Activated T-cell treated with anti-CD3 and anti-CD28 coated beads, Interleukin-2, amount 50 U/mL, for 72 hours (primary cell): ENCODE measurements around the gene WWOX. TPM values are rescaled to one million over a fixed set of nuclear protein-coding genes. Genes with fewer than 3 reads are reported as not detected.
"Not testable (repeated sequence)": the region's sequence is repeated elsewhere in the genome, so short reads cannot be mapped to it uniquely, and the experiment has no call there.

ENCODE experiments used
- ATAC-seq, 2 donors: fragments of 150-1000 bp; cut with Tn5 transposase; replicated peaks in 1 of 2; 2 replicates each; pipeline ENCODE4 v1.10.0; 2021; ENCODE audit warnings: moderate library complexity in 2 of 2, mild to moderate bottlenecking in 1 of 2
- DNase-seq, 2 donors: peaks; one replicate each; pipeline ENCODE4 v3.0.0; 2021 to 2022; ENCODE audit warnings: mixed read lengths in 1 of 2
- H3K27ac Mint-ChIP-seq: one replicate; pipeline ENCODE4 v1.8.0; 2022; ENCODE audit warnings: mild to moderate bottlenecking, moderate library complexity, mixed read lengths
- H3K27me3 Mint-ChIP-seq: one replicate; pipeline ENCODE4 v1.8.0; 2022; ENCODE audit warnings: low read depth, mixed read lengths
- H3K36me3 Mint-ChIP-seq, 2 donors: one replicate each; pipeline ENCODE4 v1.8.0; 2022; ENCODE audit warnings: mixed read lengths in 2 of 2, mild to moderate bottlenecking in 1 of 2; ENCODE audit not compliant: insufficient read depth in 2 of 2
- H3K4me1 Mint-ChIP-seq: one replicate; pipeline ENCODE4 v1.8.0; 2022; ENCODE audit warnings: low read depth, mixed read lengths
- H3K4me3 Mint-ChIP-seq, 2 donors: one replicate each; pipeline ENCODE4 v1.8.0; 2022; ENCODE audit warnings: mild to moderate bottlenecking in 2 of 2, mixed read lengths in 2 of 2, moderate library complexity in 2 of 2
- H3K9me3 Mint-ChIP-seq, 2 donors: one replicate each; pipeline ENCODE4 v1.8.0; 2022; ENCODE audit warnings: mixed read lengths in 2 of 2
- total RNA-seq, 2 donors: library from RNA; stranded (reverse); gene quantifications; one replicate each; pipeline ENCODE4 v1.2.3, GENCODE V29; 2022

WWOX gene
- total RNA-seq = 10 to 100 TPM; 21.2 to 21.5 TPM

DNA sequence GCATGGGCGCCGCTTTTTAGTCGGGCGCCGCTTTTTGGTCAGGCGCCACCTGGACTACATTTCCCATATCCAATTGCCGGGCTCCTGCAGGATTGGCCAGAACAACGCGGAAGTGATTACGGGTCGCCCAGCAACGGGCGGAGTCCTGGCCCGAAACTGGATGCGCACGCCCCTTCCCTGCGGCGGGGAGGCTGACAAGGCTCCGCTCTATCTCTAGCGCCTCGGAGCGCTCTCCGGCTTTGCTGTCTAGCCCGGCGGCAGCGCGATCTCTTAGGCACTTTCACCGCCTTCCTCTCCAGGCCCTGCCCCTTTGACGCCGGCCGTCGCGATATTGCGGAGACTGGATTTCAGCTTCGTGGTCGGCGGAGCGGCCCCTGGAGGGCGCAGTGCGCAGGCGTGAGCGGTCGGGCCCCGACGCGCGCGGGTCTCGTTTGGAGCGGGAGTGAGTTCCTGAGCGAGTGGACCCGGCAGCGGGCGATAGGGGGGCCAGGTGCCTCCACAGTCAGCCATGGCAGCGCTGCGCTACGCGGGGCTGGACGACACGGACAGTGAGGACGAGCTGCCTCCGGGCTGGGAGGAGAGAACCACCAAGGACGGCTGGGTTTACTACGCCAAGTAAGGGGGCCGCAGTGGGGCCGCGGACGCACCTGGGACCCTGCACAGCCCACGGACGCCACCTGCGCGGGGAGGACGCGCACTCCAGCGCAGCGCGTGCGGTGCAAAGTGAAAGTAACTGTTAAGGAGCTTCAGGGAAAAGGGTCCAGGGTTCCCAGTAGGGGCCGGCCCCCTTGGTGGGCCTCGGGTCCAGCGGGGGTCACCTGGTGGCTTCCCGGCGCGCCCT, at the start of gene WWOX:
Gene WWOX, plus strand, starts transcription at position 384 of the 841 bp plus-strand sequence.
- Mint-ChIP-seq H3K27ac (peak within 1 kb of the TSS; percentile 95), H3K4me3 (peak within 1 kb of the TSS; percentile 91 to 98), H3K36me3 (peaks cover 0 to 2% of the 10 kb centered on the region in 2 donors), H3K27me3 (peaks cover 4% of the 10 kb centered on the region), H3K9me3 (peaks cover 0 to 2% of the 10 kb centered on the region in 2 donors), H3K4me1 (peaks cover 35% of the 10 kb centered on the region)
- DNase-seq (peak; percentile 95 to 96), ATAC-seq (peak; percentile 96 to 97)

DNA sequence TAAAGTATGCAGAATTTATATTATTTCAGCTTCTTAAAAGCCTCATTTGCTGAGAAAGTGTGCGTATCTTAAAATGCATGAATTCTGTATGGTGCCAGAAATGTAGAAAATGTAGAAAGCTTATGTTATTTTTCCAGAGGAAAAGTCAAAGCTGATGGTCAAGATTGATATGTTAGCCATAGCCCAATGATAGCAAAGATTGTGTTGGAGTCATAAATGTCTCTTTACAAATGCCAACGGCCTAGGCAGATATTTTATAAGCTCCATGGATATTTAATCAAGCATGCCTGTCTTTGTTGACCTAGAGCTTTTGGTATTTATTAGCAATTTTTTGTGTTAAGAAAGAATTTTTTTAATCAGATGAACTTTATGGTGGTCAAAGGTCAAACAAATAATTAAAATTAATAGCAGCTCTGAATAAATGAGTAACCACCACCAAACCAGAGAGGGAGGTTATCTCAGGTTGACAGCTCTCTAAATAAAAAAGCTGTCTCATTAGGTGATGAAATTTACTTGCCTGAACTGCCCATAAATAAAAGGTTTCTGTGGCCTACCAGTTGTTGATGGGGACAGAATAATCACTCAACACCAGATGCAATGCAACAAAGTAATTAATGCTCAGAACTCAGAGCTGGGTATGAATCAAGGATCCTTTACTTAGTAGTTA, 48.6 kb upstream of the WWOX start:
- DNase-seq = no peak
- H3K4me1 Mint-ChIP-seq = no peaks in the 10 kb centered on the region
- H3K27ac Mint-ChIP-seq = no peak overlapping the region
- H3K9me3 Mint-ChIP-seq = no peaks in the 10 kb centered on the region
- no peaks in the 10 kb centered on the region for H3K36me3 Mint-ChIP-seq
- ATAC-seq = no peak
- H3K27me3 Mint-ChIP-seq = peaks cover 14% of the 10 kb centered on the region
- no peak overlapping the region for H3K4me3 Mint-ChIP-seq

DNA sequence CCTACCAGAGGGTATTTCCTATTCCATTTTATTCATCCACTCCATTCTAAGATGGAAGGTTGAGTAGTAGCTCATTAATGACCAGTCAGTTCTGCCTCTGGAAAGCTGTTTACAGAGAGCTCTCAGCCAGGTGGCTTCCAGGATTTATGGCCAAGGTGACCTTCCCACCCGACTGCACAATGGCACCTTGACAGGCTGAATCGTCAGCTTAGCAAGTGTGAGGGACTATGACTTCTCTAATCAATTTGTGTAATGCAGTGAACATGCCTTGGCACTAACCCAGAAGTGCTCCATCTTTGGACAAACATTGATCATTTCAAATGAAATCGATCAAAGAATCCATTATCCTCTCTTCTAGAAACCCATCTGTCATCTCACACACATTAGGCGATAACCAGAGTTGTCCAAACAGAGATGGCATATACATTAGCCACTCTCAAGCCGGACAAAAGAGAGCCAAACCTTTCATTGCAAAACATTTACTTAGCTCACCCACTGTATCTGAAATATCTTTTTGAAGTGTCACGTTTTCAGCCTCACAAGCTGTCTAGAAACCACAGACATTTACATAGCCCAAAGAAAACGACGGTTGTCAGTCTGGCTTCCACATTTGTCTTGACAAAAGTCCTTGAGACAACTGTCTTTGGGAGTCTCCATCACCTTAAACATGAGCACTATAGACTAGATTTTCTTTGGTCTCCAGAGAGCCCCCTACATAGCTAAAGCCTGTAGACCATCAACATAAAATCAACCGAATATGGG, 41.5 kb upstream of the WWOX start:
- Mint-ChIP-seq H3K27ac (no peak overlapping the region), H3K4me1 (no peaks in the 10 kb centered on the region), H3K4me3 (no peak overlapping the region), H3K27me3 (peaks cover 15% of the 10 kb centered on the region), H3K36me3 (no peaks in the 10 kb centered on the region), H3K9me3 (no peaks in the 10 kb centered on the region)
- DNase-seq (no peak), ATAC-seq (no peak)

DNA sequence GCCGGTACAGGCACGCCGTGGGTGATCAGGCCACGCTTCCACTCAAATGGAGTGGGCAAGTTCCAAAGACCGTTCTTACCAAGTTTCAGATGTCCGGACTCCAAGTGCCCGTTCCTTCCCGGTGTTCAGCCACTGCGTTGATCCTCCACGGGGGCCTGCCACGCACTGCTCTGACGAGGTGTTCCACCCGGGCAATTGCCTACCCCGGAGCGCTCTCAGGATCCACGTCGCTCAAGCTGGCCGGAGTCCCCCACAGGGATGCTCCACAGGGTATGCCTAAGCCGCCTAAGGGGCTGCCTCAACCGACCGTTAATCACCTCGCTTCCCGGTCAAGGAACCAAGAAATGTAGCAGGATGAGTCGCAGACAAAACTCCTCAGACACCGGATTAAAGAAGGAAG, 39.6 kb upstream of the WWOX start:
- H3K9me3 Mint-ChIP-seq, H3K27ac Mint-ChIP-seq, ATAC-seq, H3K4me1 Mint-ChIP-seq, H3K36me3 Mint-ChIP-seq, DNase-seq, H3K4me3 Mint-ChIP-seq: not testable (repeated sequence)
- H3K27me3 Mint-ChIP-seq = peaks cover 25% of the 10 kb centered on the region

DNA sequence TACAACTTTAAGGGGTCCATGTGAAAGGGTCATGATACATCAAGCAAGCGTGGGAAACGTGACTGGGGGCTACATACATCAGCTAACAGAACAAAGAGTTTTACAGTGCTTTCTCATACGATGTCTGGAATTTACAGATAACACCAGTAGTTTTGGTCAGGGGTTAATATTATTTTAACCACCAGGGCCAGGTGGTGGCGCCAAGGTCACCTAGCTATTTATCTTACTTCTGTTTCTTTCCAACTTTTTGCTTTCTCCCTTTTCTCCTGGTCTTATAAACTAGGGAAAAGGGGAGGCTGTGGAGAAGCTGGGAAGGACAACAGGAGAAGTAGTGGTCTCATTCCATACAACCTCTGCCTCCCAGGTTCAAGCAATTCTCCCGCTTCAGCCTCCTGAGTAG, 39.2 kb upstream of the WWOX start:
- Mint-ChIP-seq H3K4me1 (no peaks in the 10 kb centered on the region), H3K4me3 (no peak overlapping the region), H3K27ac (no peak overlapping the region), H3K9me3 (no peaks in the 10 kb centered on the region), H3K36me3 (no peaks in the 10 kb centered on the region), H3K27me3 (peaks cover 25% of the 10 kb centered on the region)
- ATAC-seq (no peak), DNase-seq (no peak)

DNA sequence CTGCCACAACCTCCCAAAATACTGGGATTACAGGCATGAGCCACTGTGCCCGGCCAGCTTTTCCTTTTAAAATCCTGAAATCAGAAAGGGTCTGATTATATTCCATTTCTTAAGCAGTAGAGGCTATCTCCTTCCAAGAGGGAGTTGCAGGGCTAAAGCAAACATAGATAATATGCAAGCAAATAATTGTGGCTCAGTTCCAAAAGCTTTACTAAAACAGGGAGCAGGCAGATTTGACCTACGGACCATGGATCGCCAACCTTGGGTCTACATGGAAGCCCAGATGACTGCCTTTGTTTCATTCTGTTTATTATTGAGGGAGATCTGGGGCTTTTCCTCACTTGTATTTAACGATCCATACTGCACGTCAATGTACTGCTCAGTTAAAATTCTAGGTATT, 38.6 kb upstream of the WWOX start:
- Mint-ChIP-seq H3K36me3 (no peaks in the 10 kb centered on the region), H3K27ac (no peak overlapping the region), H3K9me3 (no peaks in the 10 kb centered on the region), H3K27me3 (peaks cover 25% of the 10 kb centered on the region), H3K4me1 (no peaks in the 10 kb centered on the region), H3K4me3 (no peak overlapping the region)
- no peak for ATAC-seq
- DNase-seq = no peak

DNA sequence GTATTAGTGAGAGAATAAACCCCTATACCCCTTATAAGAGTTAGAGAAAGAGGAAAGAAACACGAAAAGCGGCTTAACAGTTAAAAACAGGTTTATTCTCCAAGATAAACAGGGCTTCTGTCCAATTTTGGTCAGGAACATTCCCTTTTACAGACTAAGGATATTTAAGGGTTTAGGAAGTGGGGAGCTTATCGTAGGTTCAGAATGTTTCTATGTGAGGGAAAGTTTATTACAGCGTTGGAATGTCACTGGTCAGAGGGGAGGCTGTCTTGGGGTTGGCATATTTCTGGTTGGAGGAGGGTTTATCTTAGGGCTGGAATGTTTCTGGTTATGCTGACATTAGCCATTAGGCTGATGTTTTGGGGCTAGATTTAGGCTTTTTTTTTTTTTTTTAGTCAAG, 34.1 kb upstream of the WWOX start:
- no peaks in the 10 kb centered on the region for H3K36me3 Mint-ChIP-seq
- no peaks in the 10 kb centered on the region for H3K9me3 Mint-ChIP-seq
- H3K4me3 Mint-ChIP-seq = no peak overlapping the region
- no peaks in the 10 kb centered on the region for H3K4me1 Mint-ChIP-seq
- H3K27ac Mint-ChIP-seq = no peak overlapping the region
- H3K27me3 Mint-ChIP-seq = peaks cover 13% of the 10 kb centered on the region
- DNase-seq (no peak), ATAC-seq (no peak)

DNA sequence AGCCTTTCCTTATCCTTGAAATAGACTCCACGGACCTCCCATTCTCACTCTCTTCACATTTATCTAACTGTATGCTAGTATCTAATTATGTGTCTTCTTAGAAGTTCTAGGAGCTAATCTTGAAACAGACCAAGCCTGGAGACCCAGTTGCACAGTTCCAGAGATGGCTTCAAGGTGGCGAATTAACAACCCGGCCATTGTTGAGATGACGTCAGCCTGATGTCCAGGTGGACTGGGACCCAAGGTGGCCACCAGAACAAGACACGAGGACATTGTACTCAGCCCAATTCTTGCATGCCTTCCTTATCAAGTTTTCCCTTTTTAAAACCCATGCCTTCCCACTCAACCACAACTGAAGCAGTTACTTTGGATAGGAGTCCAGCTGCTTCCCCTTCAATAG, 29.5 kb upstream of the WWOX start:
- no peaks in the 10 kb centered on the region for H3K4me1 Mint-ChIP-seq
- H3K36me3 Mint-ChIP-seq = no peaks in the 10 kb centered on the region
- no peak overlapping the region for H3K27ac Mint-ChIP-seq
- DNase-seq (no peak), ATAC-seq (no peak)
- peaks cover 6% of the 10 kb centered on the region for H3K27me3 Mint-ChIP-seq
- H3K4me3 Mint-ChIP-seq = no peak overlapping the region
- no peaks in the 10 kb centered on the region for H3K9me3 Mint-ChIP-seq

DNA sequence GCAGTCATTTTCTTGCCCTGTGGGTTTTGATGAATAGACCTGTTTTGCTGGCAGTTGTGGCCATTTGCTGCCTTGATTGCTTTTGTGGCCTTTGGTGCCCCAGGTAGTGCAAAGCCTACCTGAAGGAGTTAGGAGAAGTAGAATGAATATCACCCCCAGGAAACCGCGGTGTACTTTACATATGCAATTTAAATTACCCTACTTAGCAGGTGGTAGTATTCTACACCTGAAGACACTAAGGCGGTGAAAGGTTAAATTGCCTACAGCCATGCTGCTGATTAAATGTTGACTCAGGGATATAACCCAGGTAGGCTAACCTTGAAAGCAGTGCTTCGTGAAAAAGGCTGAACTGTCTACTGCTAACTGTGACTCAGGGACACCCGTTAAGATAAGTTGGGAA, 27.2 kb upstream of the WWOX start:
- Mint-ChIP-seq H3K36me3 (no peaks in the 10 kb centered on the region), H3K27ac (no peak overlapping the region)

DNA sequence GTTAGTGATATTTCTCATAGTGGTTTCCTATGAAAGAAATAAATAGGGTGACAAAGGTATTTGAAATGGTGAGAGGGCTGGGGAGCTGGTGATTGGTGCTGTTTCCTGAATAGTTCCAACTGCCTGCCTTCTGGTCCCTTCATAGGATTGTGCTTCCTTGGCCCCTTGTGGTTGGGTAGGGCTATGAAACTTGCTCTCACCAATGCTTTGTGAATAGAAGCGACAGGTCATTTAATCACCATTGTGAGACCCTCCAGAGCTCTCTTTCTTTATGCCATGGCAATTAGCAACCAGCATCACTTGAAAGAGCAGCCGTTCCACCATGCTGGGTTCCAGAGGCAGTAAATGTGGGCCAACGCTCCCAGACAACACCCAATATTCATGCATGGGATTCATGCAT, 23.7 kb upstream of the WWOX start:
- DNase-seq (no peak), ATAC-seq (no peak)
- H3K27ac Mint-ChIP-seq = no peak overlapping the region
- H3K9me3 Mint-ChIP-seq = no peaks in the 10 kb centered on the region
- H3K27me3 Mint-ChIP-seq = peaks cover 6% of the 10 kb centered on the region
- H3K4me1 Mint-ChIP-seq = no peaks in the 10 kb centered on the region
- no peaks in the 10 kb centered on the region for H3K36me3 Mint-ChIP-seq
- H3K4me3 Mint-ChIP-seq = no peak overlapping the region

More for the DNA sequence above, 27.2 kb upstream of the WWOX start:
- DNase-seq = no peak
- Mint-ChIP-seq H3K4me3 (no peak overlapping the region), H3K4me1 (no peaks in the 10 kb centered on the region), H3K9me3 (no peaks in the 10 kb centered on the region), H3K27me3 (peaks cover 6% of the 10 kb centered on the region)
- ATAC-seq = no peak

DNA sequence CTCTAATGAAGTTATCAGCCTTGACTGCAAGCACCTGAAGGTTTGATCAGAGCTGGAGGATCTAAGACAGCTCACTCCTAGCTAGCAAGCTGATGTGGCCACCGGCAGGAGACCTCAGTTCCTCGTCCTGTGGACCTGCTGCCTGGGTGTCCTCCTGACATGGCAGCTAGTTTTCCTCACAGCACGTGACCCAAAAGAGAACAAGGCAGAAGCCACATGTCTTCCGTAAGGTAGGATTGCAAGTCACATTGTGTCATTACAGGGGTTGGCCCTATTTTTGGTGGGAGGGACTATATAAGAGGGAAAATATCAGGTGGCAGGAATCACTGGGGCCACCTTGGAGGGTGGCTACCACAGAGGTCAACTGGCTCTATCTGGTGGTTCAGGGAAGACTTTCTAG, 18.1 kb upstream of the WWOX start:
- no peak overlapping the region for H3K4me3 Mint-ChIP-seq
- no peak for ATAC-seq

DNA sequence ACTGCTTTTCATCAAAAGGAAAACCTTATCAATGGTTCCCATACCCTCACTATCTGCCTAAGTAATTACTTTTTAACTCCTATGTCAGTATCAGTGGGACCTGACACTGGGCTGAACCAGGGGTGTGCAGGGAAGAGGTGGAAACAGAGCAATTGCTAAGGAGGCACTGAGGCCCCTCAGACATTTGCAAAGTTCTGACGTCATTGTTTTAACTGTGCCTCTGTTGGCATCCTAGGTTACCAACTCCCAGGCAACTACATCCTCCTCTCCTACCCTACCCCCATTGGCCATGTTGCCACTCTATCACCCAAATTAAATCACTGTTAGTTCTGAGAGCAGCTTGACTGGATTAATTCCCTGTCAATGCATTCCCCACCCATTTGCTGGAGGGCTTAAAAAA, 8.0 kb upstream of the WWOX start:
- H3K4me3 Mint-ChIP-seq = no peak overlapping the region
- peaks cover 15% of the 10 kb centered on the region for H3K27me3 Mint-ChIP-seq
- peaks cover 0 to 2% of the 10 kb centered on the region in 2 donors for H3K36me3 Mint-ChIP-seq
- ATAC-seq (no peak), DNase-seq (no peak)
- peaks cover 3% of the 10 kb centered on the region for H3K4me1 Mint-ChIP-seq
- peaks cover 0 to 2% of the 10 kb centered on the region in 2 donors for H3K9me3 Mint-ChIP-seq
- no peak overlapping the region for H3K27ac Mint-ChIP-seq

More for the DNA sequence above, 18.1 kb upstream of the WWOX start:
- peaks cover 8% of the 10 kb centered on the region for H3K27me3 Mint-ChIP-seq
- H3K4me1 Mint-ChIP-seq = no peaks in the 10 kb centered on the region
- no peaks in the 10 kb centered on the region for H3K9me3 Mint-ChIP-seq
- H3K36me3 Mint-ChIP-seq = no peaks in the 10 kb centered on the region
- H3K27ac Mint-ChIP-seq = no peak overlapping the region
- no peak for DNase-seq

DNA sequence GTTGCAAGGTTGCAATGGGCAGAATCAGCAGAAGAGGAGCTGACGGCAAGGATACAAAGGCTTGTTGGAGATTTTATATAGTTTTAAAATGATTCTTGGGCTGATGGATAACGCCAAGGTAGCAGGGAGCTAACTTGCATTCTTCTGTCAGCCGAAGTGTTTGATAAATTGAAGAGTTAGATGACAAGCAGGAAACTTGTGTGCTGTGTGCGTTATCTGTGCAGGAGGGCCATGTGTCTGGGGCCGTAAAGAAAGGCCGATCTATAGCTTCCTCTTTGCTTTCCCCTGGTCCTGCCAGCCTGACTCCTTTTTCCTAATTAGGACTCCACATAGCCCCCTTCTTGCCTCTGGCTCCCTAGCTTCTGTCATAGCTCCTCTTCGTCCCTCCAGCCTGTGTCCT, 6.7 kb upstream of the WWOX start:
- H3K4me3 Mint-ChIP-seq = no peak overlapping the region
- peaks cover 0 to 2% of the 10 kb centered on the region in 2 donors for H3K36me3 Mint-ChIP-seq
- H3K27ac Mint-ChIP-seq = no peak overlapping the region
- no peak for ATAC-seq
- peaks cover 8% of the 10 kb centered on the region for H3K4me1 Mint-ChIP-seq
- peaks cover 0 to 2% of the 10 kb centered on the region in 2 donors for H3K9me3 Mint-ChIP-seq
- DNase-seq = no peak
- H3K27me3 Mint-ChIP-seq = peaks cover 15% of the 10 kb centered on the region
